SK-N-MC (cell line): ENCODE measurements around the gene SEPTIN3.

Experiments
- EZH2 ChIP-seq: fragments of 200-600 bp; sonication (generic); IDR thresholded peaks from one replicate; pipeline ENCODE4 v1.6.1; 2017; ENCODE audit warnings: antibody characterized with exemption
- FOXP2 ChIP-seq: optimal IDR thresholded peaks from 2 replicates; pipeline ENCODE3; 2011; ENCODE audit warnings: mild to moderate bottlenecking, moderate library complexity; ENCODE audit not compliant: insufficient read depth; ENCODE audit errors: extremely low read length, control extremely low read depth
- POLR2AphosphoS5 ChIP-seq: IDR thresholded peaks from 2 replicates; pipeline ENCODE4 v1.6.1; 2012; ENCODE audit warnings: mild to moderate bottlenecking, low read depth, low read length, borderline replicate concordance

DNA sequence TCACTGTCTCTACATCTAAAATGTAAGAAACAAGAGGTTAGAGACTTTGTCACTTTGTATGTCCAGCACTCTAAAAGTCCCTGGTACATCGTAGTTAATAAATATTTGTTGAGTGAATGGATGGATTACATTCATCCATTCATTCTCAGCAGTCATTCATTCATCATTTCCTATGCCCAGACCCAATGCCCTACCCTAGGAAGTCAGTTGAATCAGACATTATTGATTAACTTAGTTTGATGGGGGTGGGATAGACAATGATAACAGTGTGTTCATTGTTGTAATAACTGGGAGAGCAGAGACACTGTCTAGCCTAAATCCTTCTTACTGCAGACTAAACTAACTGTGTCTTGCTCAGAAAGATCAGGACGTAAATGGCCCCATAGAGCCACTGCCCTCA is 21.1 kb upstream of the SEPTIN3 start:
- TF ChIP-seq EZH2 (no peak), FOXP2 (no peak), POLR2AphosphoS5 (no peak)
